Neutrophil (primary cell): Measurements from ENCODE around the gene TAS1R3.

Experiments used
- H3K27ac ChIP-seq: fragments of 200-600 bp; sonication (generic); 2 replicates; pipeline ENCODE4 v1.5.1; 2016; ENCODE audit warnings: mild to moderate bottlenecking, moderate library complexity
- H3K27me3 ChIP-seq: fragments of 200-600 bp; sonication (generic); 2 replicates; pipeline ENCODE4 v1.6.0; 2016; ENCODE audit warnings: mild to moderate bottlenecking
- H3K36me3 ChIP-seq: fragments of 200-600 bp; sonication (generic); 2 replicates; pipeline ENCODE4 v1.5.1; 2017
- H3K4me1 ChIP-seq, 2 experiments: fragments of 200-600 bp in 1 of 2; sonication (generic) in 1 of 2; 1 replicate in 1 of 2; 2 replicates in 1 of 2; pipeline versions ENCODE4 v1.5.1 to v1.6.1; 2013 to 2016; ENCODE audit warnings: low read depth in 1 of 2, low read length in 1 of 2, mild to moderate bottlenecking in 1 of 2, moderate library complexity in 1 of 2; ENCODE audit not compliant: control insufficient read depth in 1 of 2, insufficient read depth in 1 of 2
- H3K4me3 ChIP-seq, 2 experiments: fragments of 200-600 bp in 1 of 2; sonication (generic) in 1 of 2; 1 replicate in 1 of 2; 2 replicates in 1 of 2; pipeline ENCODE4 v1.5.1; 2013 to 2016; ENCODE audit warnings: low read depth in 1 of 2, low read length in 1 of 2, mild to moderate bottlenecking in 1 of 2, moderate library complexity in 1 of 2
- H3K9me3 ChIP-seq: fragments of 200-600 bp; sonication (generic); 2 replicates; pipeline ENCODE4 v1.5.1; 2016
- TF ChIP-seq, protein P1 (sequence below): fragments of 200-600 bp; sonication (generic); IDR thresholded peaks from 2 replicates; pipeline ENCODE4 v1.5.1; 2016; ENCODE audit warnings: antibody characterized with exemption

Gene TAS1R3

DNA sequence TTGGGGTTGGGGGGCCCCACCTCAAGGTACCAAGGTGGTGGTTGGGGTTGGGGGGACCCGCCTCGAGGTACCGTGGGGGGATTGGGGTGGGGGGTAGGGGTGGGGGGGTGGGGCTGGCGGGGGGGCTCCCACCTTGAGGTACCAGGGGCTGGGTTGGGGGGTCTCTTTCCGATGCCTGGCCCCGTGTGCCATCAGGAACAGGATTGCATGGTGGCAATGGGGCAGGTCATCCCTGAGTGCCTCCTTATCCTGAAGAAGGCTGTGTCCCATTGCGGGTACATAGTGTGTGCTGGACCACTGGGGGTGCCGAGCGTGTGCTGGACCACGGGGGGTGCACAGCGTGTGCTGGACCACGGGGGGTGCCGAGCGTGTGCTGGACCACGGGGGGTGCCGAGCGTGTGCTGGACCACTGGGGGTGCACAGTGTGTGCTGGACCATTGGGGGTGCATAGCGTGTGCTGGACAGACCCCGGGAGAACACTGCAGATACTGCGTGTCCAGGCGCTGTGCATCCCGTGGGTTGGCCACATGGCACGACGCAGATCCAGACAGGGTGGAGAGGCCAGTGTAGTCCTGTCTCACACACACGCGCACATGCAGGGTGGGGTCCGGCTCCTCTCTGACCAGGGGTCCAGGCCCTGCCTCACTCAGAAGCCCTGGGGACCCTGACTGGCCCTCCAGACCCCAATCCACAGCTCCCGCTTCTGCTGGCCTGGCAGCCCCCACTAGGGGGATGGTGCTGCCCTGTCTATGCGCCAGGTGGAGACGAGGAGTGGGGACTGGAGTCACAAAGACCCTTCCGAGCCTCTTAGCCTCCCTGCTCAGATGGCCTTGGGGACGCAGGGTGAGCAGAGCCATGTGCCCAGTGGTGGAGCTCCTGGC, 46.6 kb upstream of the TAS1R3 start:
- H3K9me3 ChIP-seq = no peaks in the 10 kb centered on the region
- H3K36me3 ChIP-seq = no peaks in the 10 kb centered on the region
- TF ChIP-seq, protein P1, sequence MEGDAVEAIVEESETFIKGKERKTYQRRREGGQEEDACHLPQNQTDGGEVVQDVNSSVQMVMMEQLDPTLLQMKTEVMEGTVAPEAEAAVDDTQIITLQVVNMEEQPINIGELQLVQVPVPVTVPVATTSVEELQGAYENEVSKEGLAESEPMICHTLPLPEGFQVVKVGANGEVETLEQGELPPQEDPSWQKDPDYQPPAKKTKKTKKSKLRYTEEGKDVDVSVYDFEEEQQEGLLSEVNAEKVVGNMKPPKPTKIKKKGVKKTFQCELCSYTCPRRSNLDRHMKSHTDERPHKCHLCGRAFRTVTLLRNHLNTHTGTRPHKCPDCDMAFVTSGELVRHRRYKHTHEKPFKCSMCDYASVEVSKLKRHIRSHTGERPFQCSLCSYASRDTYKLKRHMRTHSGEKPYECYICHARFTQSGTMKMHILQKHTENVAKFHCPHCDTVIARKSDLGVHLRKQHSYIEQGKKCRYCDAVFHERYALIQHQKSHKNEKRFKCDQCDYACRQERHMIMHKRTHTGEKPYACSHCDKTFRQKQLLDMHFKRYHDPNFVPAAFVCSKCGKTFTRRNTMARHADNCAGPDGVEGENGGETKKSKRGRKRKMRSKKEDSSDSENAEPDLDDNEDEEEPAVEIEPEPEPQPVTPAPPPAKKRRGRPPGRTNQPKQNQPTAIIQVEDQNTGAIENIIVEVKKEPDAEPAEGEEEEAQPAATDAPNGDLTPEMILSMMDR = no peak
- H3K4me3 ChIP-seq = no peak overlapping the region
- peaks cover 4% of the 10 kb centered on the region for H3K27me3 ChIP-seq
- H3K4me1 ChIP-seq = no peaks in the 10 kb centered on the region
- no peak overlapping the region for H3K27ac ChIP-seq

GRCh38 chr1:1285102-1285571, 45.9 kb upstream of the TAS1R3 start:
- TF ChIP-seq, protein P1 = no peak
- H3K9me3 ChIP-seq = no peaks in the 10 kb centered on the region
- no peak overlapping the region for H3K4me3 ChIP-seq
- H3K27me3 ChIP-seq = peaks cover 4% of the 10 kb centered on the region
- H3K36me3 ChIP-seq = no peaks in the 10 kb centered on the region
- no peak overlapping the region for H3K27ac ChIP-seq
- no peaks in the 10 kb centered on the region for H3K4me1 ChIP-seq

DNA sequence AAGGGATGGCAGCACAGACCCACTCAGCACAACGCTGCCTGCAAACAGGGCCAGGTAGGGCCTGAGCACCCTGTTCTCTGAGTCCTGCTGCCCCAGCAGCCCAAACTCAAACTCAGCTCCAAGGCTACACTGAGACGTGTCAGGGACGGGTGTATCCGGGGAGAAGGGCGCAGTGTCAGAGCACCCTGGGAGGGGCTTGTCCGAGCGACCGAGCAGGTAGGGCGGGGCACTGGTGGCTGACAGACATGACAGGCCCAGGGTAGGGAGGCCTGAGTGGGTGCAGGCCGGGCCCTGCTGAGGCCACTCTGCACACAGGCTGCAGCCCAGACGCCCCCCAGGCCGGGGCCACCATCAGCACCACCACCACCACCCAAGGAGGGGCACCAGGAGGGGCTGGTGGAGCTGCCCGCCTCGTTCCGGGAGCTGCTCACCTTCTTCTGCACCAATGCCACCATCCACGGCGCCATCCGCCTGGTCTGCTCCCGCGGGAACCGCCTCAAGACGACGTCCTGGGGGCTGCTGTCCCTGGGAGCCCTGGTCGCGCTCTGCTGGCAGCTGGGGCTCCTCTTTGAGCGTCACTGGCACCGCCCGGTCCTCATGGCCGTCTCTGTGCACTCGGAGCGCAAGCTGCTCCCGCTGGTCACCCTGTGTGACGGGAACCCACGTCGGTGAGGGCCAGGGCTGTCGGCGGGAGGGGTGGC, 45.3 kb upstream of the TAS1R3 start:
- Histone ChIP-seq H3K9me3 (no peaks in the 10 kb centered on the region), H3K36me3 (no peaks in the 10 kb centered on the region), H3K4me1 (no peaks in the 10 kb centered on the region), H3K27me3 (peaks cover 4% of the 10 kb centered on the region), H3K4me3 (no peak overlapping the region), H3K27ac (no peak overlapping the region)
- TF ChIP-seq, protein P1 = no peak

- TF ChIP-seq, protein P1 = no peak
- H3K27ac ChIP-seq = no peak overlapping the region
- H3K4me1 ChIP-seq = no peaks in the 10 kb centered on the region
Observed at GRCh38 chr1:1286313-1287261, 44.5 kb upstream of the TAS1R3 start.

More at GRCh38 chr1:1286313-1287261, 44.5 kb upstream of the TAS1R3 start:
- no peak overlapping the region for H3K4me3 ChIP-seq
- H3K9me3 ChIP-seq = no peaks in the 10 kb centered on the region
- H3K36me3 ChIP-seq = no peaks in the 10 kb centered on the region
- peaks cover 4% of the 10 kb centered on the region for H3K27me3 ChIP-seq
